Endometrial microvascular endothelial cells (primary cell): ENCODE results near the gene ARL8B. TPM values are rescaled to one million over a fixed set of nuclear protein-coding genes. Genes with fewer than 3 reads are reported as not detected.
"Not testable (repeated sequence)": the region's sequence is repeated elsewhere in the genome, so short reads cannot be mapped to it uniquely, and the experiment has no call there.

ENCODE experiments used
- in situ Hi-C: cut with HindIII; loops from 2 replicates; pipeline ENCODE4 v1.10.0; 2017; ENCODE audit warnings: low sequenced_read_pairs, low pct_unique_long_range_greater_than_20kb; ENCODE audit errors: inconsistent ontology term
- total RNA-seq: library from RNA; depleted of rRNA; stranded (reverse); fragments of >200 nt; gene quantifications from one replicate; pipeline ENCODE4 v1.2.3, GENCODE V29; 2015; ENCODE audit errors: inconsistent ontology term

ARL8B gene
- total RNA-seq: 48.4 TPM

DNA sequence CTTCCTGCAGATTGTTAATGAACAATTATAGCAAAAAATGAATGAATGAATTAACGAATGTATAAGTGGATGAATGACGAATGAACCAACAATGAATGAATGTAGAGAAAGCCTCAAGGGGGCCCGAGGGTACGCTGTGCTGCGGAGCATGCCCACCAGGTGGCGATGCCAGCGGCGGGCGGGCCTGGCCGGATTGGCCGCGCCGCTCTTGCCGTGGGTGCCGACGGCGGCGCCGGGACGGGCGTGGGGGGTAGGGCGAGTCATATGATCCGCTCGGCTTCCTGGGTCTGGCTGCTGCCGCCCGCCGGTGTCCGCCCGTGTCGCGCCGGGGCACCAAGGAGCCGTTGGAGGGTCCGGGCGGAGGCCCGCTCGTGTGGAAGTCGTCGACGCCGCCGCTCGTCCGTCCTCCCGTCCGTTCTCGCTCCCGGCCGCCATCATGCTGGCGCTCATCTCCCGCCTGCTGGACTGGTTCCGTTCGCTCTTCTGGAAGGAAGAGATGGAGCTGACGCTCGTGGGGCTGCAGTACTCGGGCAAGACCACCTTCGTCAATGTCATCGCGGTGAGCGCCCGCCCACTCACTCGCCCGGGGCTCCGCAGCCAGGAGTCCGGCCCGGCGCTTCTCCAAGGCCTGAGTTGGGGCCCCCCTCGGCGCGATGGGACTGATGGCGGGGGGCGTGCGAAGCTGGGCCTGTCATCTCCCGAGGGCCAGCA lies at the start of gene ARL8B:
Gene ARL8B, plus strand, starts transcription at position 263 of the 711 bp plus-strand sequence. Its CDS starts 174 bp downstream, at position 437.
- in situ Hi-C loops: no loop called here

GRCh38 chr3:5073374-5074085 lies 48.6 kb upstream of the ARL8B start:
- in situ Hi-C loops: no loop called here

GRCh38 chr3:5078151-5078550 lies 43.9 kb upstream of the ARL8B start:
- in situ Hi-C loops: no loop called here

- in situ Hi-C loops: no loop called here
These were observed 42.3 kb upstream of the ARL8B start for GRCh38 chr3:5079761-5080160.

DNA sequence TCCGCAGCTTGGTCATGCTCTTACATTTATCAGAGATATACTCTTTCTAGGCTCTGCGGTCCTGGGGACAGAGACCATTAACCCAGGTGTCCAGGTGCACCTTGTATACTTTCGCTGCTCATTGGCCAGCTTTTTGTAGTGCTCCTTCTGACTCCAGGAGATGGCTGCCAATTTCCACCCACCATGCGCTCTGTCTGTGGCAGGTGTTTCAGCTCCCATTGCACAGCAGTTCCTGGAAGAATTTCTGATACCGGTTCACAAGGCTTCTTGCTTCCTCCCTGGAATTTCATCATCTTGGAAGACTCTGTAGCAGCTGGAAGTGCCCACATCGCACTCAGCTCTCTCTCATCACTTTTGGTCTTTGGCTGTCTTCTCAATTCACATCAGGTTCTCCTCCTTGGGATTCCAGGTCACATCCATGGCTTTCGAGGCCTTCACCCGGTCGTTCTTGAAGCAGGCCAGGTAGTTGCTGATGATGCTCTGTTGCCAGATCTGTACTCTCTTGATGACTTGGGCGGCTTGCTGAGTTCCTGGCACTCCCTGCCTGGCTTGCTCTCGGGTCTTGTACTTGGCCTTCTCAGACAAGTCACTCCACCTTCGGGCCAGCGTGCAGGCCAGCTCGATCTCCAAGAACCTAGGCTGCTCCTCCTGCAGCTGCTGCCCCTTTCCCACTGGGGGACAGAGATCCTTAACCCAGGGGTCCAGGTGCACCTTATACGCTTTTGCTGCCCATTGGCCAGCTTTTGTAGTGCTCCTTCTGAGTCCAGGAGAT lies 41.1 kb upstream of the ARL8B start:
- in situ Hi-C loops: no loop called here

GRCh38 chr3:5081973-5082788 lies 39.9 kb upstream of the ARL8B start:
- in situ Hi-C loops: not testable (repeated sequence)

DNA sequence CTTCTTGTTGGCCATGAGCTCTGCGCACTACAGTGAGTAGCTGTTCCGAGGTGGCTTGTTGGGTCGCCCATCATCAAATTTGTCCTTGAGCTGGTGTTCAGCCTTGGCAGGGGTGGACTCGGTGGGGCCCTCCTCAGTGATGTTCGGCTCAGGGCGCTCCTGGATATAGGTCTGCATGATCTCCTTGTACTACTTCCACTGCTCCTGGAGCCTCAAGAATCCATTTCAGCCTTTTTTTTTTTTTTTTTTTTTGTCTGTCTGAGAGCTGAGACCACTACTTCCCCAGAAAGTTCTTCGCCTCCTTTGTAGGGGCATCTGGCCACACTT lies 39.3 kb upstream of the ARL8B start:
- in situ Hi-C loops: no loop called here

GRCh38 chr3:5084224-5084623 lies 37.9 kb upstream of the ARL8B start:
- in situ Hi-C loops: no loop called here

- in situ Hi-C loops: no loop called here
These were observed 35.4 kb upstream of the ARL8B start for GRCh38 chr3:5086708-5087107.

- in situ Hi-C loops: no loop called here
These were observed 34.9 kb upstream of the ARL8B start for GRCh38 chr3:5087209-5087608.

- in situ Hi-C loops: no loop called here
These were observed 31.9 kb upstream of the ARL8B start for GRCh38 chr3:5090197-5090596.

GRCh38 chr3:5092018-5092417 lies 30.1 kb upstream of the ARL8B start:
- in situ Hi-C loops: no loop called here

DNA sequence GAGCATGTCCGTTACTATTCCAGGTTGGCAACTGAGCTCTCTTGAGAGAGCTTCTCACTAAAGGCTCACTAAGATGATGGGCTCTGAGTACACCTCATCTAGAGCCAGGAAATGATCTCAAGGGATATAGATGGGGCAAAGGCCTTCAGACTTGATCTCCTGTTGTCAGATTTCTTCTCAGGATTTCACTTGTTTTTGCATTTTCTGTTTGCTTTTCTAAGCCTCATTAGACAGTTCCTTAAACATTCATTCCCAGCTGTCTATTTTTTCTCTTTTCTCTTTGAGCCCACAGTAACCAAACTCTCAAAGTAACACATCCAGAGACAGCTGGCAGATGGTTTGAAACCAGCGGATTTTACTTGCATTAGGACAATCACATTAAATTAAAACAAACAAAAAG lies 28.4 kb upstream of the ARL8B start:
- in situ Hi-C loops: no loop called here

DNA sequence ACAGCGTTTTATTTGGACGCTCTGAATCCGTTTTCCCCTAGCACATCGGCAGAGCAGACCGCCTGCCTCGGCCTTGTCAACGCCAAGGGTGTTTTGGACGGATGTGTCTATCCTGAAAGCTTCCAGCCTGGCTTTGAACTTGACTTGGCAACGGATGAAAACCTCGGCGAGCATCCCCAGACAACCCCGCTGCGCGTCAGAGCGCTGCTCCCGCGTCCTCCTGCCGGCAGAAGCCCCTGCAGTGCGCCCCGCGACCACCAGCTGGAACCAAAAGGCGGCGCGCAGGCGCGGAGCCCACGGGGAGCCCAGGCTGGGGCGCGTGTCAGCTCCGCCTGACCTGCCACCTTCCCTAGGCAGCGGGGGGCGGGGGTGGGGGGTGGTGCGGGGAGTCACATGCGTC lies 26.2 kb upstream of the ARL8B start:
- in situ Hi-C loops: no loop called here

GRCh38 chr3:5096336-5097008 lies 25.6 kb upstream of the ARL8B start:
- in situ Hi-C loops: no loop called here

- in situ Hi-C loops: no loop called here
These were observed 23.7 kb upstream of the ARL8B start for GRCh38 chr3:5098346-5098745.

- in situ Hi-C loops: no loop called here
These were observed 19.6 kb upstream of the ARL8B start for GRCh38 chr3:5102532-5102931.

DNA sequence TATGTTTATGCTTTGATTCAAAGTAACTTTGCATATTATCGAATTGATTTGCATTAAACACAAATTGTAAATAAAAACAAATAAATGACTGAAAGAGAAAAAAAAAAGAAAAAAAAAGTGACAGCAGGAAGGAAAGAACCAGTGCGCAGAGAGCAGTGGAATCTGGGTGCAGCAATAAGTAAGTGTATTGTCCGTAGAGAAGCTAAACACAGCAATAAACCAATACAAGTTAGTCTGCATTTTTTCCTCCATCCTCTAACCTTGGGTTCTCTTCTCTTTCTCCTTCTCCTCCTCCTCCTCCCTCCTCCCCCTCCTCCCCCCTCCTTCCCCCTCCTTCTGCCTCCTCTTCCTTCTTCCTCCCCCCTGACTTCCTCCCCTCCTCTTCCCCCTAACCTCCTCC lies 18.3 kb upstream of the ARL8B start:
- in situ Hi-C loops: no loop called here

GRCh38 chr3:5105050-5105449 lies 17.0 kb upstream of the ARL8B start:
- in situ Hi-C loops: no loop called here
